ENCODE data around the gene HMGXB4. TPM values are rescaled to one million over a fixed set of nuclear protein-coding genes. Genes with fewer than 3 reads are reported as not detected.

HMGXB4 gene
- total and polyA plus RNA-seq, 2 of the 4 experiments (the other 2 are of a cell fraction): 11.8 to 18.5 TPM

DNA sequence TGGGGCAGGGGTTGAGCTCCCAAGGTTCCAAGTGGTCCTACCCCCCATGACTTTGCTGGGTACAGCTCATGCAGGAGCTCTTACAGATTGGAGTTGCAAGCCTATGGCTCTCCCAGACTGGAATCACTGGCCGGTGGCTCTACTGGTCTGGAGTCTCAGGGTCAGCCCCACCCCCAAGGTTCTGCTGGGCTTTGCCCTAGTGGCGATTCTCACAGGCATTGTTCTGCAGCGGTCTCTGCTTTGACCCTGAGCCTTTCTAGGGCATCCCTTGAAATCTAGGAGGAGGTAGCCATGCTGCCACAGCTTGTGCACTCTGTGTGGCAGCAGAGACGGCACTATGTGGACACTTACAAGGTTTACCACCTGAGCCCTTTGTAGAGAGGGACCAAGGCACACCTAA lies 49.3 kb upstream of the HMGXB4 start:
- dilution Hi-C loops (cut with HindIII; ENCODE audit: low sequenced_read_pairs, unreplicated experiment): no loop called here
- no peaks in the 10 kb centered on the region for H3K9me1 ChIP-seq (ENCODE audit: insufficient read depth, low read length)
- no peak overlapping the region for H2BK15ac ChIP-seq (ENCODE audit: low read depth, low read length)
- no peak overlapping the region for H2AFZ ChIP-seq (replicated peaks; ENCODE audit: low read length, poor library complexity)
- no peak overlapping the region for H3K27ac ChIP-seq (ENCODE audit: insufficient read depth, low read length)
- H2AK5ac ChIP-seq (ENCODE audit: low read depth, low read length): no peak overlapping the region
- H4K91ac ChIP-seq (ENCODE audit: insufficient read depth, low read depth, low read length): no peak overlapping the region
- no peak overlapping the region for H3K23ac ChIP-seq (ENCODE audit: low read depth, low read length)
- intact Hi-C loops (cut with micrococcal nuclease): no loop called here
- no peak overlapping the region for H2AK9ac ChIP-seq (replicated peaks; ENCODE audit: low read depth, low read length, poor library complexity)
- WGBS, 2 experiments (ENCODE audit: extremely low coverage in 2 of 2, insufficient read length in 1 of 2): 70% methylated on average over 4 of the region's 4 CpGs; no CpG with 5 or more reads in 1 of the 2 experiments
- H3K4me2 ChIP-seq (ENCODE audit: low read depth, low read length): no peak overlapping the region
- H3K4ac ChIP-seq (ENCODE audit: low read depth, low read length): no peak overlapping the region
- no peaks in the 10 kb centered on the region for H3K9me3 ChIP-seq (ENCODE audit: control insufficient read depth, insufficient read depth, low read length)
- H2BK5ac ChIP-seq (ENCODE audit: low read depth, low read length, poor library complexity, severe bottlenecking): no peak overlapping the region
- H4K5ac ChIP-seq (ENCODE audit: low read depth, low read length): no peak overlapping the region
- TF ChIP-seq RCOR1 (IDR thresholded peaks at IDR 0.05; ENCODE audit: insufficient replicate concordance, low read length) (no peak), CHD1 (IDR thresholded peaks at IDR 0.05; ENCODE audit: low read depth, low read length) (no peak), ELK1 (IDR thresholded peaks at IDR 0.05; ENCODE audit: borderline replicate concordance, low read depth, low read length) (no peak), MAFK (IDR thresholded peaks at IDR 0.05; ENCODE audit: low read depth, low read length) (no peak), USF2 (IDR thresholded peaks at IDR 0.05; ENCODE audit: low read depth, low read length) (no peak), POLR2A (IDR thresholded peaks at IDR 0.05; ENCODE audit: low read depth, low read length) (no peak)
- no peak overlapping the region for H3K56ac ChIP-seq (ENCODE audit: extremely low read depth, insufficient read depth, low read length)
- CTCF ChIA-PET: no interaction called here
- no peak overlapping the region for H4K8ac ChIP-seq (ENCODE audit: low read depth in 2 of 2, low read length in 2 of 2)
- POLR2A ChIA-PET (ENCODE audit: unreplicated experiment): no interaction called here
- no peak for DNase-seq
- no peaks in the 10 kb centered on the region for H4K20me1 ChIP-seq (ENCODE audit: insufficient read depth, low read length)
- no peak overlapping the region for H2BK20ac ChIP-seq (ENCODE audit: low read depth, low read length)
- H3K4me3 ChIP-seq (ENCODE audit: insufficient read depth, low read depth, low read length): no peak overlapping the region
- H3K36me3 ChIP-seq (ENCODE audit: control insufficient read depth, insufficient read depth, low read length): no peaks in the 10 kb centered on the region
- H3K4me1 ChIP-seq (ENCODE audit: control insufficient read depth, insufficient read depth, low read length): no peaks in the 10 kb centered on the region
- no peak overlapping the region for H3K14ac ChIP-seq (replicated peaks; ENCODE audit: low read depth, low read length)
- H2BK120ac ChIP-seq (ENCODE audit: low read depth, low read length): no peak overlapping the region
- in situ Hi-C loops (cut with MboI; ENCODE audit: low sequenced_read_pairs): no loop called here
- BruUV-seq (replicated peaks): no TSS peak
- H3K9ac ChIP-seq (ENCODE audit: low read depth, low read length): no peak overlapping the region
- H3K18ac ChIP-seq (ENCODE audit: low read depth, low read length): no peak overlapping the region
- no peak for ATAC-seq (ENCODE audit: low read depth)
- no peaks in the 10 kb centered on the region for H3K79me1 ChIP-seq (ENCODE audit: low read depth in 1 of 2, low read length in 2 of 2)
- peaks cover 3% of the 10 kb centered on the region; the same call in 1 of the 2 replicates for H3K27me3 ChIP-seq (ENCODE audit: control insufficient read depth, insufficient read depth, low read length)

Measured in IMR-90 (cell line).